Hepatocyte (in vitro differentiated cells): ENCODE results near the gene ARCN1.

Experiments
- CTCF ChIP-seq: fragments of 200-600 bp; sonication (generic); IDR thresholded peaks from 2 replicates; pipeline ENCODE4 v1.5.1; 2016; ENCODE audit warnings: antibody characterized with exemption, mild to moderate bottlenecking; ENCODE audit not compliant: poor library complexity
- EZH2 ChIP-seq: fragments of 200-600 bp; sonication (generic); IDR thresholded peaks from 2 replicates; pipeline ENCODE4 v1.6.1; 2016; ENCODE audit warnings: antibody characterized with exemption, mild to moderate bottlenecking, borderline replicate concordance
- EZH2phosphoT487 ChIP-seq: fragments of 200-600 bp; sonication (generic); IDR thresholded peaks from one replicate; pipeline ENCODE4 v1.6.1; 2018; ENCODE audit warnings: antibody characterized with exemption, mild to moderate bottlenecking, low read depth, moderate library complexity; ENCODE audit not compliant: unreplicated experiment, severe bottlenecking

- TF ChIP-seq EZH2 = no peak
- no peak for TF ChIP-seq CTCF
- no peak for TF ChIP-seq EZH2phosphoT487
These were observed 1.4 kb upstream of the ARCN1 start for GRCh38 chr11:118570787-118571186.
